Measurements from ENCODE around the gene MARCKS. TPM values are rescaled to one million over a fixed set of nuclear protein-coding genes. Genes with fewer than 3 reads are reported as not detected.
"Not testable (repeated sequence)": the region's sequence is repeated elsewhere in the genome, so short reads cannot be mapped to it uniquely, and the experiment has no call there.

MARCKS gene
- total and polyA plus RNA-seq, 10 donors: 43.4 to 119 (median 70.6) TPM

DNA sequence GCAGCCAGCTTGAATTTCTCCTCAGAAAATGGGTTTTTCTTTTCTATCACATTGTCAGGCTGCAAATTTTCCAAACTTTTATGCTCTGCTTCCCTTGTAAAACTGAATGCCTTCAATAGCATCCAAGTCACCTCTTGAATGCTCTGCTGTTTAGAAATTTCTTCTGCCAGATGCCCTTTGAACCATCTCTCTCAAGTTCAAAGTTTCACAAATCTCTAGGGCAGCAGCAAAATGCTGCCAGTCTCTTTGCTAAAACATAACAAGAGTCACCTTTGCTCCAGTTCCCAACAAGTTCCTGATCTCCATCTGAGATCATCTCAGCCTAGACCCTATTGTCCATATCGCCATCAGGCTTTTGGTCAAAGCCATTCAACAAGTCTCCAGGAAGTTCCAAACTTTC is 53.1 kb downstream of the MARCKS start:
- H3K9me3 ChIP-seq; DNase-seq; H3K27me3 ChIP-seq (replicated peaks in 1 of 7); H3K4me3 ChIP-seq; H3K27ac ChIP-seq; H3K36me3 ChIP-seq; intact Hi-C loops (cut with DNase I; ENCODE audit: low total_unique reads); H3K4me1 ChIP-seq: not testable (repeated sequence)
- TF ChIP-seq, protein P1, sequence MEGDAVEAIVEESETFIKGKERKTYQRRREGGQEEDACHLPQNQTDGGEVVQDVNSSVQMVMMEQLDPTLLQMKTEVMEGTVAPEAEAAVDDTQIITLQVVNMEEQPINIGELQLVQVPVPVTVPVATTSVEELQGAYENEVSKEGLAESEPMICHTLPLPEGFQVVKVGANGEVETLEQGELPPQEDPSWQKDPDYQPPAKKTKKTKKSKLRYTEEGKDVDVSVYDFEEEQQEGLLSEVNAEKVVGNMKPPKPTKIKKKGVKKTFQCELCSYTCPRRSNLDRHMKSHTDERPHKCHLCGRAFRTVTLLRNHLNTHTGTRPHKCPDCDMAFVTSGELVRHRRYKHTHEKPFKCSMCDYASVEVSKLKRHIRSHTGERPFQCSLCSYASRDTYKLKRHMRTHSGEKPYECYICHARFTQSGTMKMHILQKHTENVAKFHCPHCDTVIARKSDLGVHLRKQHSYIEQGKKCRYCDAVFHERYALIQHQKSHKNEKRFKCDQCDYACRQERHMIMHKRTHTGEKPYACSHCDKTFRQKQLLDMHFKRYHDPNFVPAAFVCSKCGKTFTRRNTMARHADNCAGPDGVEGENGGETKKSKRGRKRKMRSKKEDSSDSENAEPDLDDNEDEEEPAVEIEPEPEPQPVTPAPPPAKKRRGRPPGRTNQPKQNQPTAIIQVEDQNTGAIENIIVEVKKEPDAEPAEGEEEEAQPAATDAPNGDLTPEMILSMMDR (IDR thresholded peaks at IDR 0.05 in 8 of 11, conservative IDR thresholded peaks at IDR 0.05 in 3 of 11): peak in 1 of 11 experiments; percentile 11
- 82 to 97% (median 93%) methylated on average over 1 of the region's 1 CpG for WGBS, 5 donors

Other genes with a start within 250 kb of the MARCKS start
- 10 to 100 TPM; 47.9 to 62.7 (median 54.6) TPM for gene HDAC2, start 113.8 kb downstream of the MARCKS start, total RNA-seq
- gene HDAC2, start 113.8 kb downstream of the MARCKS start, polyA plus RNA-seq: 10 to 100 TPM; 42.7 to 52.7 (median 47.2) TPM